H9 (cell line): ENCODE measurements around the gene FCRL6. TPM values are rescaled to one million over a fixed set of nuclear protein-coding genes. Genes with fewer than 3 reads are reported as not detected.

Experiments used
- DNase-seq: peaks from one replicate; pipeline ENCODE4 v3.0.0-alpha.2; 2017
- H2AFZ ChIP-seq: one replicate; pipeline ENCODE4 v1.6.1; 2013; ENCODE audit warnings: mild to moderate bottlenecking, low read length, control low read depth, moderate library complexity
- H2AK5ac ChIP-seq: 2 replicates; pipeline ENCODE4 v1.6.1; 2013; ENCODE audit warnings: low read length, control low read depth, mixed read lengths; ENCODE audit not compliant: insufficient read length
- H2BK120ac ChIP-seq: one replicate; pipeline ENCODE4 v1.6.1; 2013; ENCODE audit warnings: low read depth, mild to moderate bottlenecking, low read length, control low read depth, inconsistent platforms; ENCODE audit not compliant: poor library complexity, severe bottlenecking
- H2BK12ac ChIP-seq: 2 replicates; pipeline ENCODE4 v1.6.1; 2013; ENCODE audit warnings: low read length, control low read depth, mixed read lengths, low read depth; ENCODE audit not compliant: insufficient read length
- H2BK15ac ChIP-seq: 2 replicates; pipeline ENCODE4 v1.6.1; 2013; ENCODE audit warnings: low read depth, low read length, control low read depth
- H2BK20ac ChIP-seq: one replicate; pipeline ENCODE4 v1.6.1; 2013; ENCODE audit warnings: low read depth, mild to moderate bottlenecking, low read length, control low read depth, inconsistent platforms; ENCODE audit not compliant: poor library complexity, severe bottlenecking
- H2BK5ac ChIP-seq: 2 replicates; pipeline ENCODE4 v1.6.1; 2013; ENCODE audit warnings: low read length, control low read depth, mixed read lengths; ENCODE audit not compliant: insufficient read length
- H3K14ac ChIP-seq: 2 replicates; pipeline ENCODE4 v1.6.1; 2013; ENCODE audit warnings: low read length, control low read depth; ENCODE audit not compliant: insufficient read depth
- H3K18ac ChIP-seq: 2 replicates; pipeline ENCODE4 v1.6.1; 2013; ENCODE audit warnings: low read depth, mild to moderate bottlenecking, mixed read lengths, low read length, control low read depth; ENCODE audit not compliant: insufficient read length
- H3K23ac ChIP-seq: 2 replicates; pipeline ENCODE4 v1.6.1; 2013; ENCODE audit warnings: low read length, control low read depth, mixed read lengths, low read depth; ENCODE audit not compliant: insufficient read length
- H3K23me2 ChIP-seq: 2 replicates; pipeline ENCODE4 v1.6.1; 2013; ENCODE audit warnings: low read depth, mild to moderate bottlenecking, mixed read lengths, low read length, control low read depth; ENCODE audit not compliant: insufficient read length, poor library complexity, severe bottlenecking
- H3K27ac ChIP-seq: 2 replicates; pipeline ENCODE4 v1.5.1; 2013; ENCODE audit warnings: low read length, control low read depth, mixed read lengths, low read depth; ENCODE audit not compliant: insufficient read length
- H3K27me3 ChIP-seq: 2 replicates; pipeline ENCODE4 v1.6.1; 2013; ENCODE audit warnings: low read length, control low read depth, inconsistent platforms; ENCODE audit not compliant: insufficient read depth
- H3K4ac ChIP-seq: 2 replicates; pipeline ENCODE4 v1.6.1; 2013; ENCODE audit warnings: low read depth, mild to moderate bottlenecking, control low read depth, inconsistent platforms, low read length, moderate library complexity
- H3K4me1 ChIP-seq: 2 replicates; pipeline ENCODE4 v1.6.1; 2013; ENCODE audit warnings: low read length, control low read depth, inconsistent platforms; ENCODE audit not compliant: insufficient read depth
- H3K4me2 ChIP-seq: 2 replicates; pipeline ENCODE4 v1.6.1; 2013; ENCODE audit warnings: low read length, control low read depth, mixed read lengths; ENCODE audit not compliant: insufficient read length, insufficient read depth
- H3K56ac ChIP-seq: 2 replicates; pipeline ENCODE4 v1.6.1; 2013; ENCODE audit warnings: low read depth, mild to moderate bottlenecking, mixed read lengths, low read length, control low read depth; ENCODE audit not compliant: insufficient read length
- H3K79me1 ChIP-seq: 2 replicates; pipeline ENCODE4 v1.6.1; 2013; ENCODE audit warnings: low read depth, mild to moderate bottlenecking, moderate library complexity, low read length, control low read depth, inconsistent platforms; ENCODE audit not compliant: insufficient read depth, poor library complexity, severe bottlenecking
- H3K79me2 ChIP-seq: 2 replicates; pipeline ENCODE4 v1.6.1; 2013; ENCODE audit warnings: low read length, control low read depth, inconsistent platforms; ENCODE audit not compliant: insufficient read depth
- H3K9ac ChIP-seq: 2 replicates; pipeline ENCODE4 v1.6.1; 2013; ENCODE audit warnings: low read length, control low read depth, mixed read lengths; ENCODE audit not compliant: insufficient read length; ENCODE audit errors: extremely low read depth
- H3K9me3 ChIP-seq: one replicate; pipeline ENCODE4 v1.6.1; 2013; ENCODE audit warnings: low read depth, low read length, inconsistent platforms; ENCODE audit not compliant: control insufficient read depth
- H3T11ph ChIP-seq: one replicate; pipeline ENCODE4 v1.6.1; 2013; ENCODE audit warnings: mild to moderate bottlenecking, low read length, control low read depth, inconsistent platforms
- H4K20me1 ChIP-seq: one replicate; pipeline ENCODE4 v1.6.1; 2013; ENCODE audit not compliant: control insufficient read depth, insufficient read length, insufficient read depth
- H4K5ac ChIP-seq: 2 replicates; pipeline ENCODE4 v1.6.1; 2013; ENCODE audit warnings: low read depth, mild to moderate bottlenecking, mixed read lengths, low read length, control low read depth; ENCODE audit not compliant: insufficient read length
- H4K8ac ChIP-seq: replicated peaks from 2 replicates; pipeline ENCODE4 v1.6.1; 2013; ENCODE audit warnings: low read length, control low read depth, mixed read lengths, low read depth; ENCODE audit not compliant: insufficient read length
- H4K91ac ChIP-seq: 2 replicates; pipeline ENCODE4 v1.6.1; 2013; ENCODE audit warnings: low read depth, mild to moderate bottlenecking, moderate library complexity, mixed read lengths, low read length, control low read depth; ENCODE audit not compliant: insufficient read length
- H3K27ac Mint-ChIP-seq, 3 experiments: 2 replicates in 2 of 3; 3 replicates in 1 of 3; pipeline ENCODE4 v1.8.0; 2020 to 2021; ENCODE audit warnings: mixed read lengths in 3 of 3, mild to moderate bottlenecking in 1 of 3, moderate library complexity in 1 of 3
- H3K27me3 Mint-ChIP-seq: 2 replicates; pipeline ENCODE4 v1.8.0; 2021; ENCODE audit warnings: low read depth, mild to moderate bottlenecking, moderate library complexity, mixed read lengths
- H3K36me3 Mint-ChIP-seq, 3 experiments: 2 replicates in 2 of 3; 3 replicates in 1 of 3; pipeline ENCODE4 v1.8.0; 2020 to 2021; ENCODE audit warnings: low read depth in 3 of 3, mixed read lengths in 3 of 3; ENCODE audit not compliant: insufficient read depth in 1 of 3
- H3K4me1 Mint-ChIP-seq, 2 experiments: 2 replicates each; pipeline ENCODE4 v1.8.0; 2020; ENCODE audit warnings: mixed read lengths in 2 of 2
- H3K4me3 Mint-ChIP-seq, 2 experiments: 2 replicates in 1 of 2; 3 replicates in 1 of 2; pipeline ENCODE4 v1.8.0; 2020 to 2021; ENCODE audit warnings: mild to moderate bottlenecking in 2 of 2, mixed read lengths in 2 of 2, moderate library complexity in 1 of 2
- H3K9me3 Mint-ChIP-seq, 2 experiments: 2 replicates in 1 of 2; 3 replicates in 1 of 2; pipeline ENCODE4 v1.8.0; 2020; ENCODE audit warnings: mild to moderate bottlenecking in 2 of 2, mixed read lengths in 2 of 2, moderate library complexity in 1 of 2
- CTCF ChIP-seq: fragments of 200-600 bp; sonication (generic); conservative IDR thresholded peaks from 3 replicates; pipeline ENCODE4 v1.8.0; 2021; ENCODE audit warnings: antibody characterized with exemption, mild to moderate bottlenecking
- WGBS: extraction: QIAGEN DNeasy Blood & Tissue Kit; methylation state at CpG from one replicate; pipeline ENCODE4 v1.1.7; 2013; ENCODE audit warnings: missing lambda C conversion rate, low lambda C conversion rate, mixed read lengths; ENCODE audit not compliant: insufficient read length; ENCODE audit errors: extremely low coverage; 5-methylcytosine and 5-hydroxymethylcytosine counted together
- total RNA-seq: library from RNA; stranded (reverse); gene quantifications from 2 replicates; pipeline ENCODE4 v1.2.1, GENCODE V29; 2021

The FCRL6 gene
- total RNA-seq, 1 experiment from 2014 or later = not detected

- Histone ChIP-seq H3K23me2 (no peaks in the 10 kb centered on the region), H2AFZ (no peak overlapping the region), H3K79me1 (no peaks in the 10 kb centered on the region), H3K9me3 (no peaks in the 10 kb centered on the region), H3K9ac (no peak overlapping the region), H2BK20ac (no peak overlapping the region), H4K91ac (no peak overlapping the region), H3K56ac (no peak overlapping the region), H2AK5ac (no peak overlapping the region), H3T11ph (no peak overlapping the region), H3K23ac (no peak overlapping the region), H3K4me1 (no peaks in the 10 kb centered on the region), H2BK12ac (no peak overlapping the region), H4K8ac (no peak overlapping the region), H2BK120ac (no peak overlapping the region), H3K27me3 (no peaks in the 10 kb centered on the region), H2BK15ac (no peak overlapping the region), H3K79me2 (no peaks in the 10 kb centered on the region), H4K20me1 (no peaks in the 10 kb centered on the region), H3K4me2 (no peak overlapping the region), H2BK5ac (no peak overlapping the region), H3K27ac (no peak overlapping the region), H3K4ac (no peak overlapping the region), H3K18ac (no peak overlapping the region), H4K5ac (no peak overlapping the region), H3K14ac (no peak overlapping the region)
- H3K27me3 Mint-ChIP-seq = peaks cover 8% of the 10 kb centered on the region
- WGBS = no CpG with 5 or more reads among the region's 3 CpGs
- peaks cover 5 to 6% of the 10 kb centered on the region in 2 experiments; a peak in 3 of 5 replicates for H3K9me3 Mint-ChIP-seq
- no peak for DNase-seq
- TF ChIP-seq CTCF = no peak
- peaks cover 13 to 16% of the 10 kb centered on the region in 2 experiments for H3K4me1 Mint-ChIP-seq
- H3K27ac Mint-ChIP-seq = no peak overlapping the region
- no peaks in the 10 kb centered on the region; a peak in 1 of 7 replicates for H3K36me3 Mint-ChIP-seq
- no peak overlapping the region for H3K4me3 Mint-ChIP-seq
Observed at GRCh38 chr1:159765806-159766205, 36.4 kb upstream of the FCRL6 start.
